DND-41 (cell line): ENCODE results near the gene ARHGEF39.
"Not testable (repeated sequence)": the region's sequence is repeated elsewhere in the genome, so short reads cannot be mapped to it uniquely, and the experiment has no call there.

Source experiments
- CTCF ChIP-seq: IDR thresholded peaks from 2 replicates; pipeline ENCODE4 v1.5.1; 2012; ENCODE audit warnings: borderline replicate concordance, low read length, moderate library complexity, mild to moderate bottlenecking; ENCODE audit not compliant: poor library complexity, severe bottlenecking; ENCODE audit errors: extremely low read depth
- EZH2 ChIP-seq: IDR thresholded peaks from 3 replicates; pipeline ENCODE4 v1.6.1; 2012; ENCODE audit warnings: borderline replicate concordance, low read depth, mild to moderate bottlenecking, moderate library complexity, low read length, inconsistent platforms; ENCODE audit not compliant: severe bottlenecking

DNA sequence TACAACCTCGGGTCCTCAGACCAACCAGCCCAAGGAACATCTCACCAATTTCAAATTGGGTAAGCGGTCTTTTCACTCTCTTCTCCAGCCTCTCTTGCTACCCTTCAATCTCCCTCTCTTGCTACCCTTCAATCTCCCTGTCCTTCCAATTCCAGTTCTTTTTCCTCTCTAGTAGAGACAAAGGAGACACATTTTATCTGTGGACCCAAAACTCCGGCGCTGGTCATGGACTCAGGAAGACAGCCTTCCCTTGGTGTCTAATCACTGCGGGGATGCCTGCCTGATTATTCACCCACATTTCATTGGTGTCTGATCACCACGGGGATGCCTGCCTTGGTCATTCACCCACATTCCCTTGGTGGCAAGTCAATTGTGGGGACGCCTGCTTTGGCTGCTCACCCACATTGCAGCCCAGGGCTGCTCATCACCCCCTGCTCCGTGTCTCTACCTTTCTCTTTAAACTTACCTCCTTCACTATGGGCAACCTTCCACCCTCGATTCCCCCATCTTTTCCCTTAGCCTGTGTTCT lies 27.5 kb downstream of the ARHGEF39 start:
- TF ChIP-seq CTCF, EZH2: not testable (repeated sequence)
